ENCODE data around the gene RBM42.
A peak's percentile ranks its signal among the peaks of the same experiment; 100 is the strongest.

Gene RBM42

DNA sequence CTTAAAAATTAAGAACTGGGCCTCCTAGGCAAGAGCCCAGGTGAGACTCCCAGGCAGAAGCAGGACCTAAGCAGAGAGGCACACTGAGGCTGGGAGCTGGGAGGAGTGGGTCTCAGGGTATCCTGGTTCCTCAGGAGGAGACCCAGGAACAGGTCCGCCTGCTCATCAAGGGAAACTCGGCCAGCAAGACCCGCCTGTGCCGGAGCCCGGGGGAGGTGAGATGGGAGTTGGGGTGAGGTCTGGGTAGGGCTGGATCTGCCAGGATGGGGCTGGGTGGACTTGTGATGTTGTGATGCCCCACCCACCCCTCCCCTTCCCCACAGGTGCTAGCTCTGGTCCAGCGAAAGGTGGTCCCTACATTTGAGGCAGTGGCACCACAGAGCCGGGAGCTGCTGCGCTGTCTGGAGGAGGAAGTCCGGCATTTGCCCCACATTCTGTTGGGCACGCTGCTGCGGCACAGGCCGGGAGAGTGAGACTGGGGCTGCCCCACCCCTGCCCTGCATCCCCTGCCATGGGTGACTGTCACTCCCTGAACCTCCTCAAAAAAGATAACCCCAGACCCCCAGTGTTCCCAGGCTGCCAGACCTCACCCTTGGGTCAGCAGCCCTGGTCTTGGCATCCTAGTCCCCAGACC, 9.4 kb upstream of the RBM42 start:
- Mint-ChIP-seq H3K4me3 (no peak overlapping the region), H3K27ac (no peak overlapping the region), H3K27me3 (ENCODE audit: low read depth, poor library complexity) (peaks cover 2% of the 10 kb centered on the region), H3K36me3 (ENCODE audit: low read depth) (peaks cover 29% of the 10 kb centered on the region), H3K9me3 (no peaks in the 10 kb centered on the region), H3K4me1 (no peaks in the 10 kb centered on the region)
- TF ChIP-seq, protein P1, sequence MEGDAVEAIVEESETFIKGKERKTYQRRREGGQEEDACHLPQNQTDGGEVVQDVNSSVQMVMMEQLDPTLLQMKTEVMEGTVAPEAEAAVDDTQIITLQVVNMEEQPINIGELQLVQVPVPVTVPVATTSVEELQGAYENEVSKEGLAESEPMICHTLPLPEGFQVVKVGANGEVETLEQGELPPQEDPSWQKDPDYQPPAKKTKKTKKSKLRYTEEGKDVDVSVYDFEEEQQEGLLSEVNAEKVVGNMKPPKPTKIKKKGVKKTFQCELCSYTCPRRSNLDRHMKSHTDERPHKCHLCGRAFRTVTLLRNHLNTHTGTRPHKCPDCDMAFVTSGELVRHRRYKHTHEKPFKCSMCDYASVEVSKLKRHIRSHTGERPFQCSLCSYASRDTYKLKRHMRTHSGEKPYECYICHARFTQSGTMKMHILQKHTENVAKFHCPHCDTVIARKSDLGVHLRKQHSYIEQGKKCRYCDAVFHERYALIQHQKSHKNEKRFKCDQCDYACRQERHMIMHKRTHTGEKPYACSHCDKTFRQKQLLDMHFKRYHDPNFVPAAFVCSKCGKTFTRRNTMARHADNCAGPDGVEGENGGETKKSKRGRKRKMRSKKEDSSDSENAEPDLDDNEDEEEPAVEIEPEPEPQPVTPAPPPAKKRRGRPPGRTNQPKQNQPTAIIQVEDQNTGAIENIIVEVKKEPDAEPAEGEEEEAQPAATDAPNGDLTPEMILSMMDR (IDR thresholded peaks at IDR 0.05) = no peak
- DNase-seq = no peak

DNA sequence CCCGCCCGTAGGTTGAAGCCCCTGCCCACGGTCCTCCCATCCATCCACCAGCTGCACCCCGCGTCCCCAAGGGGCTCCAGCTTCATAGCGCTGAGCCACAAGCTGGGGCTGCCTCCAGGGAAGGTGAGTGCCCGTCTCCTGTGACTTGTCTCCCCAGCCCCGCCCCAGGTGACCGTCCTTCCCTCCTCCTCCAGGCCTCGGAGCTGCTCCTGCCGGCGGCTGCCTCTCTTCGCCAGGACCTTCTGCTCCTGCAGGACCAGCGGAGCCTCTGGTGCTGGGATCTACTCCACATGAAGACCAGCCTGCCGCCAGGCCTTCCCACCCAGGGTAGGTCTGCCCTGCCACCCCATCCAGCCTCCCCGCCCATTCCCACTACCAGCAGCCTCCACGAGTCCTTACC, 8.8 kb upstream of the RBM42 start:
- H3K9me3 Mint-ChIP-seq = no peaks in the 10 kb centered on the region
- H3K27me3 Mint-ChIP-seq (ENCODE audit: low read depth, poor library complexity) = peaks cover 2% of the 10 kb centered on the region
- H3K36me3 Mint-ChIP-seq (ENCODE audit: low read depth) = peaks cover 24% of the 10 kb centered on the region
- no peak for DNase-seq
- H3K4me3 Mint-ChIP-seq = no peak overlapping the region
- no peak overlapping the region for H3K27ac Mint-ChIP-seq
- TF ChIP-seq, protein P1 (IDR thresholded peaks at IDR 0.05) = no peak
- H3K4me1 Mint-ChIP-seq = no peaks in the 10 kb centered on the region

DNA sequence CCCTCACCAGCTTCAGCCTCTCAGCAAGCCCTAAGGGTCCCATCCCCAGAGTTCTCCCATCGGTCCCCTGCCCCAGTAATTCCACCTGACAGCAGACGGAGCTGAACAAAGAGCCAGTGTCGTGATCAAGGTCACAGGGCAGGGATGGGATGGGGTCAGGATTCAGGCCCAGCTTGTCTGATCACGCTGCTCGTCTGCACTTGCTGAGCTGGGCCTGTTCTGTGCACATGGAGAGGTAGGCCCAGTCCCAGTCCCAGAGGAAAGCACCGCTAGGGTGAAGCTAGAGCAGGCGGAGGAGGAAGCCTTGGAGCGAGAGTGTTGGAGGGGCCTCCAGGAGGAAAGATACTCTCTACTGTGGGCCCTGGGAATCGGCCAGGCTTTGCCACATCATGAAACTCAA, 7.1 kb upstream of the RBM42 start:
- peak overlapping the region; percentile 89 for H3K27ac Mint-ChIP-seq

DNA sequence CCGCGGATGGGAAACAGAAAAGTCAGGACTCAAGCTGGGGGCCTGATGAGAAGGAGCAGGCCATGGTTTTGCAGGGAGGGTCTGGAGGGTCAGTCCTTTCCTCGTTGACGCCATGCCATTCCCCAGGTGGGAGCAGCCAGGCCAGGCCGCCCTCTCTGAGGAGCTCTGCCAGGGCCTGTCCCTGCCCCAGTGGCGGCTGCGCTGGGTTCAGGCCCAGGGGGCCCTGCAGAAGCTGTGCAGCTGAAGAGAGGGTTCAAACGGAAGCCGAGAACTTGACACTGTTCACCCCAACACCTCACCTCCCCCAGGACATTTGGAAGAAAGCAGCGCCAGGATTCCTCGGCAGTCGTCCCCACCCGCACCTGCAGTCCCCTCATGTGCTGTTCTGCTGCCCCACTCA, 6.1 kb upstream of the RBM42 start:
- Mint-ChIP-seq H3K36me3 (ENCODE audit: low read depth) (peaks cover 11% of the 10 kb centered on the region), H3K9me3 (no peaks in the 10 kb centered on the region), H3K27ac (peak overlapping the region; percentile 92), H3K27me3 (ENCODE audit: low read depth, poor library complexity) (peaks cover 2% of the 10 kb centered on the region), H3K4me1 (no peaks in the 10 kb centered on the region), H3K4me3 (no peak overlapping the region)
- no peak for DNase-seq
- TF ChIP-seq, protein P1 (IDR thresholded peaks at IDR 0.05) = no peak

More for the DNA sequence above, 7.1 kb upstream of the RBM42 start:
- H3K27me3 Mint-ChIP-seq (ENCODE audit: low read depth, poor library complexity) = peaks cover 2% of the 10 kb centered on the region
- no peaks in the 10 kb centered on the region for H3K4me1 Mint-ChIP-seq
- no peaks in the 10 kb centered on the region for H3K9me3 Mint-ChIP-seq
- TF ChIP-seq, protein P1 (IDR thresholded peaks at IDR 0.05) = no peak
- no peak for DNase-seq
- H3K4me3 Mint-ChIP-seq = no peak overlapping the region
- peaks cover 13% of the 10 kb centered on the region for H3K36me3 Mint-ChIP-seq (ENCODE audit: low read depth)

DNA sequence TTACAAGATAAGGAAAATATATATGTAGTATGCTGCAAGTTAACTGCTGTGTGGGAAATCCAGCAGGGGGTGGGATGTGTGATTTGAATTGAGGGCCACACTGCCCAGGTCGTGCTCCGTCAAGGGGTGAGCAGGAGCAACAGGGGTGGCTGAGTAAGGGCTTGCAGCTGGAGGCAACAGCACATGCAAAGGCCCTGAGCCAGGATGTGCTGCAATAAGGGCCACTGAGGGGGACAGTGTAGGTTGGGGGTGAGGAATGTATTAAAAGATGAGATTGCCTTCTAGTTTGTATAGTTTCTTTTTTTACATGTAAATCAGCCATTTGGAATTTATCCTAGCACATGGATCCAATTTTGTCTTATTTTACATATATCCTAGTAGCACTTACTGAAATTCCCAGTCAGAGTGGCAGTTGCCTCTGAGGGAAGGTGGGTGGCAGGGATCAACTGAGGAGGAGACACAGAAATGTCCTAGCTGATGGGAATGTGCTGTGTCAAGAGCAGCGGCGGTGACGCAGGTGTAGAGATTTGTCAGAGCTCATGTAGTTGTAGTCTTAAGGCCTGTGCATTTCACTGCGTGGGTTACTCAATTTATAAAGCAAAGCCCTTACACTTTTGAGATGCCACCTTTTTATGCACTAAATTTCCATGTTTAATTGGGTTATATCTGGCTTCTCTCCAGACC, 5.4 kb upstream of the RBM42 start:
- H3K4me3 Mint-ChIP-seq = no peak overlapping the region
- peaks cover 2% of the 10 kb centered on the region for H3K27me3 Mint-ChIP-seq (ENCODE audit: low read depth, poor library complexity)
- TF ChIP-seq, protein P1 (IDR thresholded peaks at IDR 0.05) = no peak

DNA sequence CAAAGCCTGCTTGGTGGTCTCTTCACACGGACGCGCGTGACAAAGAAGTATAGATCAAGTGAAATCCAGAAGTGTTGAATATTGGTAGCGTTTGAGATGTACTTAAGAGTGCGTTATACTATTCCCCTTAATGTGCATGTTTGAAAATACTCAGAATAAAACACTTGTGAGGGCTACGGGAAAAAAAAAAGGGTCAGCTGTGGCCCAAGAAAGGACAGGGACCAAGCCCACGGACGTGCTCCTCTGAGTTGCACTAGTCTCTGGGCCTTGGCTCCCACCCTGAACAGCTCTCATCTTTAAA, 622 bp upstream of the RBM42 start:
- TF ChIP-seq, protein P1 (IDR thresholded peaks at IDR 0.05) = no peak
- DNase-seq = no peak
- Mint-ChIP-seq H3K4me3 (peak overlapping the region; percentile 97), H3K27me3 (ENCODE audit: low read depth, poor library complexity) (peaks cover 5% of the 10 kb centered on the region), H3K4me1 (peaks cover 19% of the 10 kb centered on the region), H3K27ac (peak overlapping the region; percentile 98), H3K36me3 (ENCODE audit: low read depth) (peaks cover 26% of the 10 kb centered on the region), H3K9me3 (no peaks in the 10 kb centered on the region)

More for the DNA sequence above, 5.4 kb upstream of the RBM42 start:
- Mint-ChIP-seq H3K27ac (peak overlapping the region; percentile 92), H3K4me1 (peaks cover 7% of the 10 kb centered on the region), H3K36me3 (ENCODE audit: low read depth) (peaks cover 11% of the 10 kb centered on the region), H3K9me3 (no peaks in the 10 kb centered on the region)
- DNase-seq = no peak

Data from nephron progenitor cell (in vitro differentiated cells).